Measurements from ENCODE around the gene SMIM24.

The SMIM24 gene

GRCh38 chr19:3476830-3477229 lies 3.5 kb downstream of the SMIM24 start:
- no peak overlapping the region for H3K4me3 ChIP-seq (ENCODE audit: low read depth, low read length)

- no peak overlapping the region for H3K4me3 ChIP-seq (ENCODE audit: low read depth, low read length)
Measured at GRCh38 chr19:3475449-3475848, 4.9 kb downstream of the SMIM24 start.

- H3K4me3 ChIP-seq (ENCODE audit: low read depth, low read length): no peak overlapping the region
Measured at GRCh38 chr19:3474614-3475013, 5.7 kb downstream of the SMIM24 start.

GRCh38 chr19:3474010-3474409 lies 6.3 kb downstream of the SMIM24 start:
- H3K4me3 ChIP-seq (ENCODE audit: low read depth, low read length): no peak overlapping the region

GRCh38 chr19:3471954-3472655 lies 8.2 kb downstream of the SMIM24 start:
- H3K4me3 ChIP-seq (ENCODE audit: low read depth, low read length): no peak overlapping the region

GRCh38 chr19:3470500-3471128 lies 9.7 kb downstream of the SMIM24 start:
- H3K4me3 ChIP-seq (ENCODE audit: low read depth, low read length): no peak overlapping the region

GRCh38 chr19:3469638-3470499 lies 10.5 kb downstream of the SMIM24 start:
- H3K4me3 ChIP-seq (ENCODE audit: low read depth, low read length): no peak overlapping the region

GRCh38 chr19:3468211-3468610 lies 12.1 kb downstream of the SMIM24 start:
- H3K4me3 ChIP-seq (ENCODE audit: low read depth, low read length): no peak overlapping the region

GRCh38 chr19:3467437-3468198 lies 12.7 kb downstream of the SMIM24 start:
- no peak overlapping the region for H3K4me3 ChIP-seq (ENCODE audit: low read depth, low read length)

GRCh38 chr19:3466635-3467034 lies 13.7 kb downstream of the SMIM24 start:
- H3K4me3 ChIP-seq (ENCODE audit: low read depth, low read length): no peak overlapping the region

- no peak overlapping the region for H3K4me3 ChIP-seq (ENCODE audit: low read depth, low read length)
Measured at GRCh38 chr19:3465552-3465951, 14.8 kb downstream of the SMIM24 start.

- no peak overlapping the region for H3K4me3 ChIP-seq (ENCODE audit: low read depth, low read length)
Measured at GRCh38 chr19:3464587-3465235, 15.6 kb downstream of the SMIM24 start.

GRCh38 chr19:3463714-3464586 lies 16.4 kb downstream of the SMIM24 start:
- peak overlapping the region; percentile 17 for H3K4me3 ChIP-seq (ENCODE audit: low read depth, low read length)

- H3K4me3 ChIP-seq (ENCODE audit: low read depth, low read length): no peak overlapping the region
Measured at GRCh38 chr19:3462991-3463713, 17.2 kb downstream of the SMIM24 start.

GRCh38 chr19:3459965-3460582 lies 20.3 kb downstream of the SMIM24 start:
- no peak overlapping the region for H3K4me3 ChIP-seq (ENCODE audit: low read depth, low read length)

GRCh38 chr19:3459089-3459881 lies 21.0 kb downstream of the SMIM24 start:
- H3K4me3 ChIP-seq (ENCODE audit: low read depth, low read length): peak overlapping the region; percentile 8

- H3K4me3 ChIP-seq (ENCODE audit: low read depth, low read length): no peak overlapping the region
Measured at GRCh38 chr19:3458229-3459088, 21.9 kb downstream of the SMIM24 start.
